MM.1S (cell line): ENCODE data around the gene IRAK2.

Source experiments
- DNase-seq: peaks from one replicate; pipeline ENCODE4 v3.0.0-alpha.2; 2015
- H2AFZ ChIP-seq: fragments of 300-600 bp; sonication (generic); 2 replicates; pipeline ENCODE4 v1.6.0; 2016; ENCODE audit warnings: antibody characterized with exemption, low read length
- H3F3A ChIP-seq: fragments of 300-600 bp; sonication (generic); 2 replicates; pipeline ENCODE4 v1.6.1; 2016; ENCODE audit warnings: mild to moderate bottlenecking, antibody characterized with exemption, low read length, moderate library complexity, mixed read lengths; ENCODE audit not compliant: insufficient read depth
- H3K27ac ChIP-seq: fragments of 300-600 bp; sonication (generic); 2 replicates; pipeline ENCODE4 v1.5.1; 2016; ENCODE audit warnings: mild to moderate bottlenecking, low read length
- H3K27me3 ChIP-seq: fragments of 300-600 bp; sonication (generic); replicated peaks from 2 replicates; pipeline ENCODE4 v1.6.0; 2016; ENCODE audit warnings: low read length; ENCODE audit not compliant: insufficient read depth
- H3K36me3 ChIP-seq: fragments of 300-600 bp; sonication (generic); replicated peaks from 2 replicates; pipeline ENCODE4 v1.6.1; 2016; ENCODE audit warnings: mild to moderate bottlenecking, low read length, mixed read lengths; ENCODE audit not compliant: insufficient read depth
- H3K4me1 ChIP-seq: fragments of 300-600 bp; sonication (generic); 2 replicates; pipeline ENCODE4 v1.6.1; 2016; ENCODE audit warnings: low read length, mixed read lengths
- H3K4me2 ChIP-seq: fragments of 300-600 bp; sonication (generic); 2 replicates; pipeline ENCODE4 v1.6.0; 2016; ENCODE audit warnings: low read depth, low read length
- H3K4me3 ChIP-seq: fragments of 300-600 bp; sonication (generic); 2 replicates; pipeline ENCODE4 v1.5.1; 2016; ENCODE audit warnings: low read length, mixed read lengths
- H3K79me2 ChIP-seq: fragments of 300-600 bp; sonication (generic); 2 replicates; pipeline ENCODE4 v1.6.1; 2016; ENCODE audit warnings: mixed run types, low read length, mixed read lengths
- H3K9ac ChIP-seq: fragments of 300-600 bp; sonication (generic); 2 replicates; pipeline ENCODE4 v1.6.1; 2016; ENCODE audit warnings: low read length, mixed read lengths
- H3K9me2 ChIP-seq: fragments of 300-600 bp; sonication (generic); replicated peaks from 2 replicates; pipeline ENCODE4 v1.6.1; 2016; ENCODE audit warnings: mild to moderate bottlenecking, low read length, mixed read lengths; ENCODE audit not compliant: insufficient read depth
- H3K9me3 ChIP-seq: fragments of 300-600 bp; sonication (generic); replicated peaks from 2 replicates; pipeline ENCODE4 v1.6.1; 2016; ENCODE audit warnings: mild to moderate bottlenecking, low read length, mixed read lengths; ENCODE audit not compliant: insufficient read depth
- H4K20me1 ChIP-seq: fragments of 300-600 bp; sonication (generic); 2 replicates; pipeline ENCODE4 v1.6.1; 2016; ENCODE audit warnings: mild to moderate bottlenecking, low read length, moderate library complexity, mixed read lengths; ENCODE audit not compliant: insufficient read depth
- CTCF ChIP-seq: fragments of 300-600 bp; sonication (generic); IDR thresholded peaks from 2 replicates; pipeline ENCODE4 v1.5.1; 2016; ENCODE audit warnings: antibody characterized with exemption, low read length, mixed read lengths
- EZH2 ChIP-seq: fragments of 300-600 bp; sonication (generic); optimal IDR thresholded peaks from 2 replicates; pipeline ENCODE3; 2017; ENCODE audit warnings: low read depth, mild to moderate bottlenecking, antibody characterized with exemption, low read length, mixed read lengths
- EZH2phosphoT487 ChIP-seq: fragments of 300-600 bp; sonication (generic); IDR thresholded peaks from 2 replicates; pipeline ENCODE4 v1.6.1; 2018; ENCODE audit warnings: antibody characterized with exemption, low read length

Gene IRAK2

DNA sequence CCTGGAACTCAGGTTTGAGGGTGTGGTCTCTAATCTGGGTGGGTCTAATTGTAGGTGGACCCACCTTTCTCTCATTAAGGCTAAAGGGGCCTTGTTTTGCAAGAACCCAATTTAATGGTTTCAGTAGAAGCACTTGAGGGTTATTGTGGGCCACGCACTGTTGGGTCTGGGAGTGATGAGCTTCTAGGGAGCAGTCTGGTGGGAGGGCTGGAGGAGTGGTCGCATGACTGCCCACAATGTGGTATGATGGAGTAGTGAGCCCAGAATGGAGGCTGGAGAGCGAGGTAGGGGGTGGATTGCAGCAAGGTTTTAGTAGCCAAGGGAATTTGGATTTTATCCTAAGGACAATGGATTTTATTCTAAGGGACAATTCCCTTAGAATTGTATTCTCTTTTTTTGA, 86.3 kb downstream of the IRAK2 start:
- no peak for DNase-seq
- H3K4me1 ChIP-seq, result peaks cover 13% of the 10 kb centered on the region
- no peaks in the 10 kb centered on the region; the same call in 1 of the 2 replicates for H4K20me1 ChIP-seq
- H3K4me2 ChIP-seq, result 0 out of 2 replicates have a peak overlapping the region, but pooled peaks have one; percentile 98
- 0 out of 2 replicates have a peak, but pooled peaks cover 10% of the 10 kb centered on the region for H3F3A ChIP-seq
- H3K79me2 ChIP-seq, result peaks cover 70% of the 10 kb centered on the region
- no peak overlapping the region for H3K27ac ChIP-seq
- no peaks in the 10 kb centered on the region for H3K36me3 ChIP-seq
- no peak overlapping the region for H2AFZ ChIP-seq
- no peaks in the 10 kb centered on the region for H3K27me3 ChIP-seq
- H3K4me3 ChIP-seq, result no peak overlapping the region
- no peak overlapping the region for H3K9ac ChIP-seq
- H3K9me2 ChIP-seq, result no peaks in the 10 kb centered on the region
- TF ChIP-seq EZH2phosphoT487 (no peak), CTCF (no peak), EZH2 (no peak)
- no peaks in the 10 kb centered on the region for H3K9me3 ChIP-seq

DNA sequence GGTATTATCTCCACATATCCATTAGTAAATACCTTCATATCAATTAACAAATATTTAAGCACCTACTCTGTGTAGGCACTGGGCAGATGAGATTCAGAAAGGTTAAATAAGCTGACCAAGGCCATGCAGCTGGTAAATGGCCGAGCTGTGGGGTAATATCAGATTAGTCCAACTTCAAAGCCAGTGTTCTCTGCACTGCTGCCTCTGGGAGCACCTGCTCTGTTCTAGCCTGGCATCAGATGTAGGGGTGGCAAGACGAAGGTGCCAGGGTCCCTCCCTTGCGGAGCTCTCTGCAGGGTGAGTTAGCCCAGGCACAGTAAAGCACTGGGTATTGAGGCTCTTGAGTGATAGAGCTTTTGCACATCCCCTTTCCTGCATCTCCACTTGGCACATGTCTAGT, 89.0 kb downstream of the IRAK2 start:
- TF ChIP-seq EZH2phosphoT487, result no peak
- TF ChIP-seq EZH2, result no peak
- Histone ChIP-seq H3K27ac (no peak overlapping the region), H3K4me1 (peaks cover 13% of the 10 kb centered on the region), H4K20me1 (no peaks in the 10 kb centered on the region; the same call in 1 of the 2 replicates), H3K4me3 (no peak overlapping the region), H3K4me2 (no peak overlapping the region), H2AFZ (no peak overlapping the region), H3K27me3 (no peaks in the 10 kb centered on the region), H3K9me3 (no peaks in the 10 kb centered on the region), H3F3A (0 out of 2 replicates have a peak, but pooled peaks cover 3% of the 10 kb centered on the region), H3K36me3 (no peaks in the 10 kb centered on the region), H3K9me2 (no peaks in the 10 kb centered on the region), H3K79me2 (peaks cover 85% of the 10 kb centered on the region), H3K9ac (no peak overlapping the region)
- DNase-seq, result no peak

DNA sequence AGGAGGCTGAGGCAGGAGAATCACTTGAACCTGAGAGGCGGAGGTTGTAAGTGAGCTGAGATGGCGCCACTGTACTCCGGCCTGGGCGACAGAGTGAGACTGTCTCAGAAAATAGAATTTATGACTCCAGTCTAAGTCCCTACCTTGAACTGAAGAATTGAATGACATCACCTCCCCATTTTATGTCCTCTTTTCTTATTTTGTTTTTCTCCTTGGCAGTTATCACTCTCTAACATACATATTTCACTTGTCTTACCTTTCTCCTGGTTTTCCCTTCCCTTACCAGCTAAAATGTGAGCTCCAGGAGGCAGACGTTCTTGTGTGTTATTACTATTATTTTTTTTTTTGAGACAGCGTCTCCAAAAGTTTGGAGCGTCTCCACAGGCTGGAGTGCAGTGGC, 91.1 kb downstream of the IRAK2 start:
- no peak overlapping the region for H3K27ac ChIP-seq
- H2AFZ ChIP-seq, result no peak overlapping the region
- no peak overlapping the region for H3K4me2 ChIP-seq
- H4K20me1 ChIP-seq, result 0 out of 2 replicates have a peak, but pooled peaks cover 4% of the 10 kb centered on the region
- TF ChIP-seq EZH2 (no peak), CTCF (no peak), EZH2phosphoT487 (no peak)
- no peak overlapping the region for H3K4me3 ChIP-seq
- DNase-seq, result no peak
- H3K36me3 ChIP-seq, result no peaks in the 10 kb centered on the region
- H3K9ac ChIP-seq, result no peak overlapping the region
- no peaks in the 10 kb centered on the region for H3F3A ChIP-seq
- H3K79me2 ChIP-seq, result peaks cover 85% of the 10 kb centered on the region
- no peaks in the 10 kb centered on the region for H3K9me2 ChIP-seq
- no peaks in the 10 kb centered on the region for H3K4me1 ChIP-seq
- no peaks in the 10 kb centered on the region for H3K27me3 ChIP-seq
- H3K9me3 ChIP-seq, result no peaks in the 10 kb centered on the region

DNA sequence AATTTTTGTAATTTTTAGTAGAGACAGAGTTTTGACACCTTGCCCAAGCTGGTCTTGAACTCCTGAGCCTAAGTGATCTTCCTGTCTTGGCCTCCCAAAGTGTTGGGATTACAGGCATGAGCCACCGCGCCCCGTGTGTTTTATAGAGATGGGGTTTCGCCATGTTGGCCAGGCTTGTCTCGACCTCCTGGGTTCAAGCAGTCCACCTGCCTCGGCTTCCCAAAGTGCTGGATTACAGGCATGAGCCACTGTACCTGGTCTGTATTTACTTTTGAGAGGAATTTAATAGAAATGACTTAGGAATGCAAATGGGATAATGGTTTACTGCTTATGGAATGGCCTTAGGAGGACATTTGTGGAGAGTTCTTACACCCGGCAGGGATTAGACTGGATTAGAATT, 94.3 kb downstream of the IRAK2 start:
- no peaks in the 10 kb centered on the region for H3K4me1 ChIP-seq
- H3K4me3 ChIP-seq, result no peak overlapping the region
- H2AFZ ChIP-seq, result no peak overlapping the region
- 0 out of 2 replicates have a peak, but pooled peaks cover 4% of the 10 kb centered on the region for H4K20me1 ChIP-seq
- peaks cover 88% of the 10 kb centered on the region for H3K79me2 ChIP-seq
- H3K9me2 ChIP-seq, result no peaks in the 10 kb centered on the region
- H3K9ac ChIP-seq, result no peak overlapping the region
- H3K27me3 ChIP-seq, result no peaks in the 10 kb centered on the region
- no peaks in the 10 kb centered on the region for H3F3A ChIP-seq
- H3K36me3 ChIP-seq, result peaks cover 7% of the 10 kb centered on the region; the same call in 1 of the 2 replicates
- no peak for DNase-seq
- H3K9me3 ChIP-seq, result no peaks in the 10 kb centered on the region
- no peak overlapping the region for H3K4me2 ChIP-seq
- TF ChIP-seq EZH2phosphoT487, result no peak
- TF ChIP-seq CTCF, result no peak
- no peak for TF ChIP-seq EZH2
- no peak overlapping the region for H3K27ac ChIP-seq
